Activated T-helper 2 cell treated with anti-CD3 and anti-CD28 coated beads, Interferon-gamma antibody, Interleukin-2, Interleukin-4, amounts not matched to agents 10 μg/mL and 5 μg/mL and 100 μg/mL, durations not matched to agents 14 hours and 24 hours and 36 hours (primary cell): ENCODE measurements around the gene E2F2. TPM values are rescaled to one million over a fixed set of nuclear protein-coding genes. Genes with fewer than 3 reads are reported as not detected.

Experiments
- DNase-seq: peaks from one replicate; pipeline ENCODE4 v3.0.0; 2021; ENCODE audit warnings: low spot score
- H3K27ac Mint-ChIP-seq: one replicate; pipeline ENCODE4 v1.8.0; 2021; ENCODE audit warnings: mixed read lengths
- H3K27me3 Mint-ChIP-seq: one replicate; pipeline ENCODE4 v1.8.0; 2021; ENCODE audit warnings: low read depth, mixed read lengths
- H3K36me3 Mint-ChIP-seq: one replicate; pipeline ENCODE4 v1.8.0; 2021; ENCODE audit warnings: low read depth, mixed read lengths
- H3K4me1 Mint-ChIP-seq: one replicate; pipeline ENCODE4 v1.8.0; 2021; ENCODE audit warnings: low read depth, mixed read lengths
- H3K4me3 Mint-ChIP-seq: one replicate; pipeline ENCODE4 v1.8.0; 2021; ENCODE audit warnings: low read depth, mild to moderate bottlenecking, moderate library complexity, mixed read lengths
- H3K9me3 Mint-ChIP-seq: one replicate; pipeline ENCODE4 v1.8.0; 2021; ENCODE audit warnings: mixed read lengths
- intact Hi-C: fragments of 100-400 bp; cut with micrococcal nuclease; formaldehyde crosslinking; loops from one replicate; pipeline ENCODE4 v1.15.1; 2023
- total RNA-seq: library from RNA; stranded (reverse); gene quantifications from 2 replicates; pipeline ENCODE4 v1.2.3, GENCODE V29; 2022

Gene E2F2
- total RNA-seq, 1 donor from 2014 or later = 17.2 TPM

DNA sequence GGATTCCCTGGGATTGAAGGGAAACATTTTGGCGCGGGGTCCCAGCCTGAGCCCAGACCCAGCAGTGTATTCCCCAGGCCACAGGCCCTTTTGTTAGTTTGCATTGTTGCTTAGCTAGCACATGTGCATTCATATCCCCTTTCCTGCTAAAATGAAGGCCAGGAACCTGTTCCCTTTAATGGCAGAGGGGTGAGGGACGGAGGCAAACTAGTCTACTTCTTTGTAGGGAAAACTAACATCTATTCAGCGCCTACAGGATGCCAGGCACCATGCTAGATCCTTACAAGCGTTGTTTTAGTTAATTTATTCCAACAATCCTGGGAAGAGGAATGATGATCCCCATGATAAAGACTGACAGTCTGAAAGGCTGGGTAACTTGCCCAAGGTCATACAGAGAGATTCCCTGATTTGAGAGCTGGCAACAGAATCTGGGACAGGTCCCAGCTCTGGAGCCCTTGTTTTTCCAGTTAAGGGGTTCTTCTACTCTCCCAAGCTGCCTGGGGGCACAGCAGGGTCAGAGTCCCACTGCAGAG, 595 bp upstream of the E2F2 start:
- H3K27me3 Mint-ChIP-seq = no peaks in the 10 kb centered on the region
- H3K36me3 Mint-ChIP-seq = peaks cover 5% of the 10 kb centered on the region
- peak overlapping the region; percentile 25 for H3K27ac Mint-ChIP-seq
- no peaks in the 10 kb centered on the region for H3K9me3 Mint-ChIP-seq
- peak overlapping the region; percentile 95 for H3K4me3 Mint-ChIP-seq
- peaks cover 60% of the 10 kb centered on the region for H3K4me1 Mint-ChIP-seq
- no peak for DNase-seq
- intact Hi-C loops = loop anchor here (2.0 kb wide), 1 partner anchor 27 kb away; the partner anchor contains the start of gene ID3

- peak overlapping the region; percentile 61 for H3K27ac Mint-ChIP-seq
- DNase-seq = no peak
- intact Hi-C loops = loop anchor here (2.0 kb wide), 1 partner anchor 29 kb away; the partner anchor contains the start of gene ID3
- peaks cover 73% of the 10 kb centered on the region for H3K4me1 Mint-ChIP-seq
- no peaks in the 10 kb centered on the region for H3K9me3 Mint-ChIP-seq
- peak overlapping the region; percentile 81 for H3K4me3 Mint-ChIP-seq
- no peaks in the 10 kb centered on the region for H3K27me3 Mint-ChIP-seq
- H3K36me3 Mint-ChIP-seq = peaks cover 9% of the 10 kb centered on the region
Measured at GRCh38 chr1:23530087-23530746, 816 bp downstream of the E2F2 start.

- intact Hi-C loops = loop anchor here (2.0 to 5.0 kb wide), 3 partner anchors 29 to 973 kb away; partner anchors contain the start of genes ID3, RCAN3 and TCEA3
- H3K4me3 Mint-ChIP-seq = peak overlapping the region; percentile 81
- H3K9me3 Mint-ChIP-seq = no peaks in the 10 kb centered on the region
- peaks cover 73% of the 10 kb centered on the region for H3K4me1 Mint-ChIP-seq
- DNase-seq = no peak
- H3K27me3 Mint-ChIP-seq = no peaks in the 10 kb centered on the region
- peaks cover 9% of the 10 kb centered on the region for H3K36me3 Mint-ChIP-seq
- H3K27ac Mint-ChIP-seq = peak overlapping the region; percentile 61
Measured at GRCh38 chr1:23529146-23530086, 1.6 kb downstream of the E2F2 start.

DNA sequence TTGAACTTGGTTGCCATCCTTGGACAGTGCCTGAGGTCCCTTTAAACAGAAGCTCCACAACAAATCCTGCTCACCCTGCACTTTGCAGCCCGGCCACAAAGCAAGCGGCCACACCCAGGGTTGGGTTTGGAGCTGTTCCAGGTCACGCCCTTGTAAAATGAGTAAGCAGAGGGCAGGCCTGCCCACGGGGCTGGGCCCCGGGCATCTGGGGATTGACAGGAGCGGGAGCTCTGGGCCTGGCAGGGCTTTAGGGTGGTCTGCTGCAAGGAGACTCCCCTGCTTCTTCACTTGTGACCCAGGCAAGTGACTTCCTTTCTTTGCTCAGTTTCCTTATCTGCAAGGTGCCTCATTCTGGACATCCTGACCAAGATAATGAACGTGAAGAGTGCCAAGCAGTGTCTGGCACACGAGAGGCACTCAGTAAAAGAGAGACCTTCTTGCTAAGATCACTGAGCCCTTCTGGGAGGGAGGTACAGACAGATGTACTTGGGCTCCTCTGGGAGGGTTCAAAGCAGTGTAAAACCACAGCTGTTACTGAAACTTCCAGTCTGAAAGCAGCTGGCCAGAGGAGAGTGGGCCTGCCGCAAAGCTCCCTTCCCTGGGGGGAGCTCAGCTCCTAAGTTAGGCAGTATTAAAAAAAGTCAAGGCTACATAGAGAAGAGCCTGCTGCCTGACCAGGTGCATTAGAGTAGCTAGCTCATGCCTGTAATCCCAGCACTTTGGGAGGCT, 2.6 kb downstream of the E2F2 start:
- peaks cover 11% of the 10 kb centered on the region for H3K36me3 Mint-ChIP-seq
- peak overlapping the region; percentile 81 for H3K4me3 Mint-ChIP-seq
- peaks cover 68% of the 10 kb centered on the region for H3K4me1 Mint-ChIP-seq
- H3K27ac Mint-ChIP-seq = peak overlapping the region; percentile 54
- intact Hi-C loops = loop anchor here (5.0 kb wide), 2 partner anchors 106 to 974 kb away; partner anchors contain the start of genes RCAN3 and TCEA3
- no peaks in the 10 kb centered on the region for H3K27me3 Mint-ChIP-seq
- no peaks in the 10 kb centered on the region for H3K9me3 Mint-ChIP-seq
- peak; percentile 78 for DNase-seq

DNA sequence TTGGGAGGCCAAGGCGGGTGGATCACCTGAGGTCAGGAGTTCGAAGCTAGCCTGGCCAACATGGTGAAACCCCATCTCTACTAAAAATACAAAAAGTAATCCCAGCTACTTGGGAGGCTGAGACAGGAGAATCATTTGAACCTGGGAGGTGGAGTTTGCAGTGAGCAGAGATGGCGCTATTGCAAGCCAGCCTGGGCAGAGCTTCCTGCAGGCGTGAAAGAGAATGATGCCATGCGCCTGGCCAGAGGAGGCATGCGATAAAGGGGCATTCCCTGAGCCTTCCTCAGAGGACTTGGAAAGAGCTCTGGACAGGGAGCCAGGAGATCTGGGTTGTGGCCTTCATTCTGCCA, 3.2 kb downstream of the E2F2 start:
- no peaks in the 10 kb centered on the region for H3K27me3 Mint-ChIP-seq
- H3K36me3 Mint-ChIP-seq = peaks cover 12% of the 10 kb centered on the region
- H3K4me1 Mint-ChIP-seq = peaks cover 65% of the 10 kb centered on the region
- intact Hi-C loops = loop anchor here (5.0 kb wide), 2 partner anchors 106 to 974 kb away; partner anchors contain the start of genes RCAN3 and TCEA3
- H3K27ac Mint-ChIP-seq = peak overlapping the region; percentile 54
- peak overlapping the region; percentile 81 for H3K4me3 Mint-ChIP-seq
- H3K9me3 Mint-ChIP-seq = no peaks in the 10 kb centered on the region
- no peak for DNase-seq

GRCh38 chr1:23527366-23527765, 3.7 kb downstream of the E2F2 start:
- Mint-ChIP-seq H3K36me3 (peaks cover 15% of the 10 kb centered on the region), H3K27me3 (no peaks in the 10 kb centered on the region), H3K4me1 (peaks cover 68% of the 10 kb centered on the region), H3K4me3 (no peak overlapping the region), H3K27ac (no peak overlapping the region), H3K9me3 (no peaks in the 10 kb centered on the region)
- intact Hi-C loops = loop anchor here (5.0 kb wide), 2 partner anchors 105 to 975 kb away; partner anchors contain the start of genes RCAN3 and TCEA3
- DNase-seq = no peak

- Mint-ChIP-seq H3K9me3 (no peaks in the 10 kb centered on the region), H3K4me1 (peaks cover 62% of the 10 kb centered on the region), H3K27me3 (no peaks in the 10 kb centered on the region), H3K27ac (peak overlapping the region; percentile 75), H3K36me3 (peaks cover 23% of the 10 kb centered on the region), H3K4me3 (peak overlapping the region; percentile 65)
- intact Hi-C loops = loop anchor here (5.0 kb wide), 2 partner anchors 104 to 976 kb away; partner anchors contain the start of genes RCAN3 and TCEA3
- no peak for DNase-seq
Measured at GRCh38 chr1:23526329-23527041, 4.5 kb downstream of the E2F2 start.

- intact Hi-C loops = loop anchor here (5.0 kb wide), 2 partner anchors 103 to 977 kb away; partner anchors contain the start of genes RCAN3 and TCEA3
- H3K36me3 Mint-ChIP-seq = peaks cover 31% of the 10 kb centered on the region
- no peak for DNase-seq
- peaks cover 59% of the 10 kb centered on the region for H3K4me1 Mint-ChIP-seq
- H3K27me3 Mint-ChIP-seq = no peaks in the 10 kb centered on the region
- H3K4me3 Mint-ChIP-seq = peak overlapping the region; percentile 65
- H3K9me3 Mint-ChIP-seq = no peaks in the 10 kb centered on the region
- H3K27ac Mint-ChIP-seq = peak overlapping the region; percentile 75
Measured at GRCh38 chr1:23525558-23526250, 5.3 kb downstream of the E2F2 start.

GRCh38 chr1:23524716-23525401, 6.2 kb downstream of the E2F2 start:
- DNase-seq = no peak
- Mint-ChIP-seq H3K4me1 (peaks cover 57% of the 10 kb centered on the region), H3K4me3 (peak overlapping the region; percentile 65), H3K27ac (peak overlapping the region; percentile 75), H3K9me3 (no peaks in the 10 kb centered on the region), H3K36me3 (peaks cover 36% of the 10 kb centered on the region), H3K27me3 (no peaks in the 10 kb centered on the region)
- intact Hi-C loops = loop anchor here (5.0 kb wide), 2 partner anchors 103 to 977 kb away; partner anchors contain the start of genes RCAN3 and TCEA3

DNA sequence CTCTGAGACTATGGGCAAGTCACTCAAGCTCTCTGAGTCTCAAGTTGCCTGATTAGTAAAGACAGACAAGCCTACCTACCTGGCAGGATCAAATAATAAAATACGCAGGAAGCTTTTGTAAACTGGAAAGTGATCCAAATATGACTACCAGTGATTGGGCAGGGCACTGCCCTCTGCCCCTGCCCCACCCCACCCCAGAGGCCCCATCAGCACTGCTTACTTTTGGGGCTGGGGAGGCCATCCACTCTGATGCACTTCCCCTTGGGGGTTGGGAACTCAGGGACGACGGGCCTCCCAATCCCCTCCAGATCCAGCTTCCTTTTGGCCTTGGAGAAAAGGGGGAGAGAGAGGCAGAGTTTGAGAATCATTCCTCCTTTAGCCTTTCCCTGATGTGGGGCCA, 6.9 kb downstream of the E2F2 start:
- H3K4me3 Mint-ChIP-seq = no peak overlapping the region
- H3K27ac Mint-ChIP-seq = no peak overlapping the region
- no peak for DNase-seq
- peaks cover 51% of the 10 kb centered on the region for H3K4me1 Mint-ChIP-seq
- no peaks in the 10 kb centered on the region for H3K9me3 Mint-ChIP-seq
- H3K36me3 Mint-ChIP-seq = peaks cover 39% of the 10 kb centered on the region
- H3K27me3 Mint-ChIP-seq = no peaks in the 10 kb centered on the region
- intact Hi-C loops = no loop called here
